A549 (cell line): ENCODE measurements around the gene DAB2IP. TPM values are rescaled to one million over a fixed set of nuclear protein-coding genes. Genes with fewer than 3 reads are reported as not detected.
"Not testable (repeated sequence)": the region's sequence is repeated elsewhere in the genome, so short reads cannot be mapped to it uniquely, and the experiment has no call there.

Source experiments
- ATAC-seq, 2 experiments: fragments of 200-7000 bp in 1 of 2; fragments of >200 bp in 1 of 2; cut with Nextera tagmentation in 1 of 2; cut with Tn5 transposase in 1 of 2; 3 replicates each; pipeline versions ENCODE4 v1.8.0 to v1.9.1; 2018 to 2020; ENCODE audit warnings: mild to moderate bottlenecking in 1 of 2, moderate library complexity in 1 of 2
- CTCF ChIA-PET: fragments of 300-600 bp; sonication (Branson Sonifier 250); formaldehyde crosslinking; extraction: SDS; loops from one replicate; lab custom pipeline; 2021; ENCODE audit warnings: antibody characterized with exemption, inconsistent platforms; lab: Yijun Ruan, JAX
- POLR2A ChIA-PET: fragments of 350-600 bp; formaldehyde crosslinking; extraction: SDS; loops from one replicate; lab custom pipeline; 2021; ENCODE audit warnings: antibody characterized with exemption, inconsistent platforms; lab: Yijun Ruan, JAX
- DNase-seq, 2 experiments: peaks; one replicate each; pipeline versions ENCODE4 v3.0.0 to v3.0.0-alpha.2; 2011 to 2016; ENCODE audit warnings: low read depth in 1 of 2, low spot score in 1 of 2
- FAIRE-seq: peaks from 2 replicates; lab custom pipeline; 2011; peaks lifted over from hg19 to GRCh38; lab: Jason Lieb, UNC
- H3K27ac ChIP-seq, 2 experiments: fragments of >200 bp; sonication (Bioruptor Twin); formaldehyde crosslinking; 3 replicates each; pipeline ENCODE4 v1.5.1; 2016 to 2017
- H3K4me1 ChIP-seq: fragments of >200 bp; sonication (Bioruptor Twin); formaldehyde crosslinking; 3 replicates; pipeline ENCODE4 v1.6.1; 2016
- H3K4me2 ChIP-seq: fragments of >200 bp; sonication (Bioruptor Twin); formaldehyde crosslinking; 3 replicates; pipeline ENCODE4 v1.6.1; 2016
- H3K4me3 ChIP-seq: fragments of >200 bp; sonication (Bioruptor Twin); formaldehyde crosslinking; 3 replicates; pipeline ENCODE4 v1.5.1; 2016
- H3K9me3 ChIP-seq: fragments of >200 bp; sonication (Bioruptor Twin); formaldehyde crosslinking; 3 replicates; pipeline ENCODE4 v1.6.1; 2016
- BHLHE40 ChIP-seq: IDR thresholded peaks from 2 replicates; pipeline ENCODE4 v1.6.1; 2012; ENCODE audit warnings: low read depth, low read length, inconsistent platforms
- CBX8 ChIP-seq: fragments of 200-600 bp; sonication (generic); IDR thresholded peaks from 2 replicates; pipeline ENCODE4 v1.6.1; 2016
- CEBPB ChIP-seq, 2 experiments: fragments of >200 bp in 1 of 2; sonication (Bioruptor Twin) in 1 of 2; formaldehyde crosslinking in 1 of 2; IDR thresholded peaks; 2 replicates each; pipeline ENCODE4 v1.6.1; 2012 to 2016
- EHMT2 ChIP-seq: fragments of 200-600 bp; sonication (generic); IDR thresholded peaks from 2 replicates; pipeline ENCODE4 v1.6.1; 2016; ENCODE audit warnings: antibody characterized with exemption, low read depth, mild to moderate bottlenecking, moderate library complexity
- ESRRA ChIP-seq: fragments of 150-350 bp; IDR thresholded peaks from 2 replicates; pipeline ENCODE4 v1.6.1; 2014; ENCODE audit warnings: mild to moderate bottlenecking, low read length, borderline replicate concordance
- GATA3 ChIP-seq: IDR thresholded peaks from 2 replicates; pipeline ENCODE4 v1.6.1; 2012; ENCODE audit warnings: borderline replicate concordance
- HDAC2 ChIP-seq: fragments of 200-600 bp; sonication (generic); IDR thresholded peaks from 2 replicates; pipeline ENCODE4 v1.6.1; 2016
- HMGXB4 ChIP-seq: fragments of 250-450 bp; sonication (Bioruptor Pico); IDR thresholded peaks from 2 replicates; pipeline ENCODE4 v1.5.0; 2021; ENCODE audit warnings: mild to moderate bottlenecking, moderate library complexity, borderline replicate concordance
- HOXA7 ChIP-seq: fragments of 250-450 bp; sonication (Bioruptor Pico); IDR thresholded peaks from 2 replicates; pipeline ENCODE4 v1.5.0; 2020; ENCODE audit warnings: mild to moderate bottlenecking, moderate library complexity
- HOXB5 ChIP-seq: fragments of 250-450 bp; sonication (Bioruptor Pico); IDR thresholded peaks from 2 replicates; pipeline ENCODE4 v1.5.0; 2020; ENCODE audit warnings: mild to moderate bottlenecking, moderate library complexity
- JUNB ChIP-seq: fragments of >200 bp; sonication (Bioruptor Twin); formaldehyde crosslinking; IDR thresholded peaks from 2 replicates; pipeline ENCODE4 v1.6.1; 2016
- KDM1A ChIP-seq: fragments of 200-600 bp; sonication (generic); IDR thresholded peaks from 2 replicates; pipeline ENCODE4 v1.6.1; 2016; ENCODE audit warnings: low read depth, mild to moderate bottlenecking
- KDM5A ChIP-seq: fragments of 200-600 bp; sonication (generic); IDR thresholded peaks from 2 replicates; pipeline ENCODE4 v1.6.1; 2016; ENCODE audit warnings: antibody characterized with exemption, mild to moderate bottlenecking
- NFE2L2 ChIP-seq: fragments of 150-350 bp; conservative IDR thresholded peaks from 2 replicates; pipeline ENCODE4 v1.6.1; 2014; ENCODE audit warnings: low read length
- PHF8 ChIP-seq: fragments of 200-600 bp; sonication (generic); IDR thresholded peaks from 2 replicates; pipeline ENCODE4 v1.6.1; 2016; ENCODE audit warnings: low read depth, mild to moderate bottlenecking, antibody characterized with exemption, moderate library complexity, borderline replicate concordance
- POLR2A ChIP-seq: IDR thresholded peaks from 2 replicates; pipeline ENCODE4 v1.6.1; 2012; ENCODE audit warnings: mild to moderate bottlenecking, low read length
- RARB ChIP-seq: fragments of 250-450 bp; sonication (Bioruptor Pico); IDR thresholded peaks from 2 replicates; pipeline ENCODE4 v1.8.0; 2021; ENCODE audit warnings: mild to moderate bottlenecking, moderate library complexity
- RCOR1 ChIP-seq: fragments of 150-350 bp; IDR thresholded peaks from 2 replicates; pipeline ENCODE4 v1.6.1; 2014; ENCODE audit warnings: antibody characterized with exemption, low read length, low read depth
- SMC3 ChIP-seq: fragments of >200 bp; sonication (Bioruptor Twin); formaldehyde crosslinking; IDR thresholded peaks from 3 replicates; pipeline ENCODE4 v1.6.1; 2018; ENCODE audit warnings: inconsistent platforms
- SREBF2 ChIP-seq: fragments of 450-650 bp; IDR thresholded peaks from 2 replicates; pipeline ENCODE4 v1.6.1; 2014; ENCODE audit warnings: mild to moderate bottlenecking, moderate library complexity
- TP53 ChIP-seq: fragments of 250-450 bp; sonication (Bioruptor Pico); IDR thresholded peaks from 2 replicates; pipeline ENCODE4 v1.5.0; 2021; ENCODE audit warnings: mild to moderate bottlenecking, moderate library complexity
- USF2 ChIP-seq: fragments of 450-650 bp; IDR thresholded peaks from 2 replicates; pipeline ENCODE4 v1.6.1; 2014; ENCODE audit warnings: antibody characterized with exemption
- ZFP36 ChIP-seq: fragments of 450-650 bp; IDR thresholded peaks from 2 replicates; pipeline ENCODE4 v1.6.1; 2014; ENCODE audit warnings: borderline replicate concordance; ENCODE audit not compliant: partially characterized antibody
- ZSCAN20 ChIP-seq: fragments of 250-450 bp; sonication (Bioruptor Pico); IDR thresholded peaks from 2 replicates; pipeline ENCODE4 v1.8.0; 2022; ENCODE audit warnings: mild to moderate bottlenecking, moderate library complexity
- WGBS: methylation state at CpG from one replicate; pipeline ENCODE4 v1.1.6; 2017; ENCODE audit errors: missing lambda C conversion rate; 5-methylcytosine and 5-hydroxymethylcytosine counted together
- polyA plus RNA-seq, 4 experiments: library from polyadenylated mRNA; depleted of rRNA in 3 of 4; stranded (reverse); fragments of >200 nt; fragmentation: RNase III in 1 of 4; extraction: RNeasy Plus Mini Kit Qiagen cat#74134 plus additional on column Dnase treatment in 1 of 4; gene quantifications; 2 replicates in 3 of 4; 3 replicates in 1 of 4; pipeline ENCODE4 v1.2.3, GENCODE V29; 2011 to 2017

DAB2IP gene
- polyA plus RNA-seq, 2 of the 4 experiments (the other 2 are of a cell fraction), result 9.7 to 13.9 TPM

GRCh38 chr9:121788686-121789366 lies 137.4 kb downstream of the DAB2IP start:
- ATAC-seq (no peak; a peak in 1 of 6 replicates), FAIRE-seq (no peak), DNase-seq (no peak)
- no peaks in the 10 kb centered on the region for H3K4me1 ChIP-seq
- no peaks in the 10 kb centered on the region for H3K9me3 ChIP-seq
- TF ChIP-seq HOXA7, result no peak
- TF ChIP-seq RARB, result no peak
- TF ChIP-seq TP53 (CRISPR knock-in tag), result no peak
- TF ChIP-seq POLR2A, result no peak
- no peak for TF ChIP-seq HMGXB4
- no peak for TF ChIP-seq EHMT2
- no peak for TF ChIP-seq CEBPB (IDR thresholded peaks at IDR 0.05)
- TF ChIP-seq HOXB5 (CRISPR knock-in tag), result no peak
- no peak for TF ChIP-seq ZFP36
- TF ChIP-seq HDAC2, result no peak
- no peak for TF ChIP-seq PHF8
- TF ChIP-seq NFE2L2, result no peak
- TF ChIP-seq SREBF2, result no peak
- TF ChIP-seq USF2, result no peak
- TF ChIP-seq SMC3, result no peak
- TF ChIP-seq KDM1A, result no peak
- TF ChIP-seq ZSCAN20 (CRISPR knock-in tag), result no peak
- no peak for TF ChIP-seq GATA3
- no peak for TF ChIP-seq JUNB
- no peak for TF ChIP-seq RCOR1
- no peak overlapping the region for H3K4me2 ChIP-seq
- POLR2A ChIA-PET, result no interaction called here
- no peak overlapping the region for H3K4me3 ChIP-seq
- WGBS, result 86% methylated on average over 14 of the region's 15 CpGs
- H3K27ac ChIP-seq, result no peak overlapping the region
- CTCF ChIA-PET, result interaction anchor here (1.4 kb wide), 1 partner anchor 54 kb away, joined by 3 read pairs; no protein-coding TSS in a partner anchor

- POLR2A ChIA-PET, result no interaction called here
- no peak for DNase-seq
- no peak for ATAC-seq
- WGBS, result 58% methylated on average over 14 of the region's 14 CpGs
- CTCF ChIA-PET, result no interaction called here
- H3K27ac ChIP-seq, result no peak overlapping the region
- FAIRE-seq, result no peak
- TF ChIP-seq CEBPB (IDR thresholded peaks at IDR 0.05) (no peak), CBX8 (no peak), KDM1A (no peak), BHLHE40 (no peak), ESRRA (no peak), RARB (no peak), KDM5A (no peak)
- no peak overlapping the region for H3K4me2 ChIP-seq
- H3K4me3 ChIP-seq, result no peak overlapping the region
- no peaks in the 10 kb centered on the region for H3K9me3 ChIP-seq
- no peaks in the 10 kb centered on the region for H3K4me1 ChIP-seq
These were observed 139.4 kb downstream of the DAB2IP start for GRCh38 chr9:121790841-121791240.

- H3K4me2 ChIP-seq, POLR2A ChIA-PET, H3K9me3 ChIP-seq, ATAC-seq, H3K27ac ChIP-seq, FAIRE-seq, H3K4me3 ChIP-seq, CTCF ChIA-PET, H3K4me1 ChIP-seq, DNase-seq: not testable (repeated sequence)
- WGBS, result 66% methylated on average over 10 of the region's 10 CpGs
These were observed 141.0 kb downstream of the DAB2IP start for GRCh38 chr9:121792476-121792875.

GRCh38 chr9:121794334-121794733 lies 142.9 kb downstream of the DAB2IP start:
- H3K27ac ChIP-seq, H3K4me2 ChIP-seq, POLR2A ChIA-PET, DNase-seq, FAIRE-seq, H3K4me3 ChIP-seq, H3K4me1 ChIP-seq, H3K9me3 ChIP-seq, ATAC-seq, CTCF ChIA-PET: not testable (repeated sequence)
- WGBS, result 67% methylated on average over 6 of the region's 6 CpGs
